SK-N-SH treated with all-trans-retinoic acid at 6 μM for 48 hours (cell line): ENCODE results near the gene LCE3C.
"Not testable (repeated sequence)": the region's sequence is repeated elsewhere in the genome, so short reads cannot be mapped to it uniquely, and the experiment has no call there.

Experiments
- ATAC-seq: fragments of 200-7000 bp; cut with Tn5 transposase; 3 replicates; pipeline ENCODE4 v1.9.1; 2020; ENCODE audit warnings: mild to moderate bottlenecking, moderate library complexity
- ARNTL ChIP-seq: fragments of 450-650 bp; formaldehyde crosslinking; IDR thresholded peaks from 2 replicates; pipeline ENCODE4 v1.5.0; 2020; ENCODE audit warnings: low read depth, mild to moderate bottlenecking, moderate library complexity, borderline replicate concordance
- BACH2 ChIP-seq: fragments of 250-450 bp; sonication (Bioruptor Pico); IDR thresholded peaks from 2 replicates; pipeline ENCODE4 v1.9.0; 2021; ENCODE audit warnings: mild to moderate bottlenecking, borderline replicate concordance
- CSDC2 ChIP-seq: fragments of 250-450 bp; sonication (Bioruptor Pico); IDR thresholded peaks from 2 replicates; pipeline ENCODE4 v1.5.0; 2020; ENCODE audit warnings: mild to moderate bottlenecking, moderate library complexity
- ESRRG ChIP-seq: fragments of 250-450 bp; sonication (Bioruptor Pico); IDR thresholded peaks from 2 replicates; pipeline ENCODE4 v1.6.1; 2021; ENCODE audit warnings: mild to moderate bottlenecking
- GLIS3 ChIP-seq: fragments of 250-450 bp; sonication (Bioruptor Pico); IDR thresholded peaks from 2 replicates; pipeline ENCODE4 v1.5.0; 2020; ENCODE audit warnings: mild to moderate bottlenecking, moderate library complexity
- ISL1 ChIP-seq: fragments of 250-450 bp; sonication (Bioruptor Pico); IDR thresholded peaks from 2 replicates; pipeline ENCODE4 v2.1.2; 2022; ENCODE audit warnings: mild to moderate bottlenecking, moderate library complexity
- OSR1 ChIP-seq: fragments of 250-450 bp; sonication (Bioruptor Pico); IDR thresholded peaks from 2 replicates; pipeline ENCODE4 v1.8.0; 2022; ENCODE audit warnings: moderate library complexity, mild to moderate bottlenecking, inconsistent platforms
- PPARA ChIP-seq: fragments of 250-450 bp; sonication (Bioruptor Pico); IDR thresholded peaks from 2 replicates; pipeline ENCODE4 v1.5.0; 2020; ENCODE audit warnings: mild to moderate bottlenecking, borderline replicate concordance
- RARB ChIP-seq: fragments of 250-450 bp; sonication (Bioruptor Pico); IDR thresholded peaks from 2 replicates; pipeline ENCODE4 v1.8.0; 2021; ENCODE audit warnings: mild to moderate bottlenecking, moderate library complexity
- TCF4 ChIP-seq: fragments of 250-450 bp; sonication (Bioruptor Pico); IDR thresholded peaks from 2 replicates; pipeline ENCODE4 v1.8.0; 2021; ENCODE audit warnings: mild to moderate bottlenecking, moderate library complexity, borderline replicate concordance
- TOX ChIP-seq: fragments of 250-450 bp; sonication (Bioruptor Pico); IDR thresholded peaks from 2 replicates; pipeline ENCODE4 v1.8.0; 2021; ENCODE audit warnings: mild to moderate bottlenecking, moderate library complexity, borderline replicate concordance
- ZC3H10 ChIP-seq: fragments of 250-450 bp; sonication (Bioruptor Pico); IDR thresholded peaks from 2 replicates; pipeline ENCODE4 v1.5.1; 2021; ENCODE audit warnings: mild to moderate bottlenecking, moderate library complexity
- ZFP3 ChIP-seq: fragments of 250-450 bp; sonication (Bioruptor Pico); IDR thresholded peaks from 2 replicates; pipeline ENCODE4 v1.5.0; 2020; ENCODE audit warnings: mild to moderate bottlenecking, moderate library complexity
- ZFP30 ChIP-seq: fragments of 450-650 bp; formaldehyde crosslinking; IDR thresholded peaks from 2 replicates; pipeline ENCODE4 v1.5.0; 2022; ENCODE audit warnings: mild to moderate bottlenecking, moderate library complexity
- ZNF565 ChIP-seq: fragments of 450-650 bp; formaldehyde crosslinking; conservative IDR thresholded peaks from 2 replicates; pipeline ENCODE4 v1.5.0; 2020; ENCODE audit warnings: low read depth, mild to moderate bottlenecking, moderate library complexity
- ZNF70 ChIP-seq: fragments of 450-650 bp; formaldehyde crosslinking; IDR thresholded peaks from 2 replicates; pipeline ENCODE4 v1.5.0; 2020; ENCODE audit warnings: mild to moderate bottlenecking, moderate library complexity
- ZNF8 ChIP-seq: fragments of 450-650 bp; formaldehyde crosslinking; IDR thresholded peaks from 2 replicates; pipeline ENCODE4 v1.5.0; 2020; ENCODE audit warnings: mild to moderate bottlenecking, moderate library complexity
- TF ChIP-seq, protein P1 (sequence below): fragments of 250-450 bp; sonication (Bioruptor Pico); IDR thresholded peaks from 2 replicates; pipeline ENCODE4 v1.8.0; 2021; ENCODE audit warnings: low read depth, mild to moderate bottlenecking, moderate library complexity, borderline replicate concordance
- TF ChIP-seq, protein P2 (sequence below): fragments of 250-450 bp; sonication (Bioruptor Pico); IDR thresholded peaks from 2 replicates; pipeline ENCODE4 v1.5.1; 2020; ENCODE audit warnings: low read depth, mild to moderate bottlenecking, moderate library complexity
- TF ChIP-seq, protein P3 (sequence below): fragments of 250-450 bp; sonication (Bioruptor Pico); IDR thresholded peaks from 2 replicates; pipeline ENCODE4 v1.8.0; 2020; ENCODE audit warnings: mild to moderate bottlenecking, moderate library complexity, borderline replicate concordance
- TF ChIP-seq, protein P4 (sequence below): fragments of 250-450 bp; sonication (Bioruptor Pico); IDR thresholded peaks from 2 replicates; pipeline ENCODE4 v1.5.1; 2021; ENCODE audit warnings: mild to moderate bottlenecking, moderate library complexity

Gene LCE3C

DNA sequence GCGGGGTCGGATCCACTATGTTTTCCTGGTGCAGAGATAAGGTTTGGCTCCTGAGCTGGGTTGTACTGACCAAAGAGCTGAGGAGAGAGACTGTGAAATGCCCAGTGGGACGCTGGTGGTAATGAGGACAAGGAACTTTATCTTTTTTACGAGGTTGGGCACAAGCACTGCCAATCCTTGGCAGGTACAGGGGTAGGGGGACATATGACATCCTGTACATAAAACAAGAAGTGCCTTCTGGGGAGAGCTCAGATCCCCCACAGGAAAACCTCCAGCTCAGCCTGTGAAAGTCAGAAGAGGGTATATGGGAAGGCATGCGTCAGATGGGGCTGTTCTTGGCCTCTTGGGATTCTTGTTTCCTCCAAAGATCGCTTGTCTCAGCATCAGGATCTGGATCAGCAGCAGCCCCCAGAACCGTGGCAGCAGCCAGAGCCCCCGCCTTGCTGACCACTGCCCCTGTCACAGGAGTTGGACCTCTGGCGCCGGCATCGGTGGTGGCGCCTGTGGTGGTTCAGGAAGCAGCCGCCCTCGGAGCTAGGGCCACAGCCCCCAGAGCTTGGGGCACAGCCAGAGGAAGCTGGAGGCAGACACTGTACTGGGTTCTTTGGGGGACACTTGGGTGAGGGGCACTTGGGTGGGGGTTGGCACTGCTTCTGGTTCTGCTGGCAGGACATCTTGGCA lies 34.4 kb upstream of the LCE3C start:
- ATAC-seq = no peak
- TF ChIP-seq PPARA (CRISPR knock-in tag) = no peak
- TF ChIP-seq TOX (CRISPR knock-in tag) = no peak

DNA sequence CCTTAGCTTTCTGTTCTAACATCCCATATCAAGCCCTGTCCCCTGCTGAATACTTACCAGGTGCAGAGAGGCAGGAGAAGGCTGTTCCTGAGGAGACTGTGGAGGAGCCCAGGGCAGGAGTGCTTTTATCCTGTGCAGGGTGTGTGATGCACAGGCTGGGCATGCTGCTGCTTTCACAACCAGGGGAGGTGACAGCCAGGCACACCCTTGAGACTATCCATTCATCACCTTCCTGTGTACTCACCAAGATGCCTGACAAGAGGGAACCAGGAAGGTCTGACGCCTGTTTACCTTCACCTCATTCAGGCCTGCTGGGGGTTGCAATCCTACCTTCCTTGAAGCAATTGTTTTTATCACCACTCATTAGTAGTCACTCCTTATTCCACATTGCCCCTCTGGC lies 33.4 kb upstream of the LCE3C start, which contains the start of gene LCE3E:
LCE3E (minus strand) TSS at position 100 of the 400 bp plus-strand sequence. CDS start 572 bp downstream, outside the sequence.
- TF ChIP-seq TOX (CRISPR knock-in tag) (no peak), ISL1 (CRISPR knock-in tag) (no peak), CSDC2 (CRISPR knock-in tag) (no peak), ZNF565 (CRISPR knock-in tag) (no peak), ARNTL (no peak), BACH2 (CRISPR knock-in tag) (no peak), RARB (no peak), GLIS3 (no peak), ZNF8 (CRISPR knock-in tag) (no peak), ZC3H10 (CRISPR knock-in tag) (no peak), TCF4 (CRISPR knock-in tag) (no peak), OSR1 (CRISPR knock-in tag) (no peak), ZNF70 (CRISPR knock-in tag) (no peak), ESRRG (CRISPR knock-in tag) (no peak)
- TF ChIP-seq, protein P1, sequence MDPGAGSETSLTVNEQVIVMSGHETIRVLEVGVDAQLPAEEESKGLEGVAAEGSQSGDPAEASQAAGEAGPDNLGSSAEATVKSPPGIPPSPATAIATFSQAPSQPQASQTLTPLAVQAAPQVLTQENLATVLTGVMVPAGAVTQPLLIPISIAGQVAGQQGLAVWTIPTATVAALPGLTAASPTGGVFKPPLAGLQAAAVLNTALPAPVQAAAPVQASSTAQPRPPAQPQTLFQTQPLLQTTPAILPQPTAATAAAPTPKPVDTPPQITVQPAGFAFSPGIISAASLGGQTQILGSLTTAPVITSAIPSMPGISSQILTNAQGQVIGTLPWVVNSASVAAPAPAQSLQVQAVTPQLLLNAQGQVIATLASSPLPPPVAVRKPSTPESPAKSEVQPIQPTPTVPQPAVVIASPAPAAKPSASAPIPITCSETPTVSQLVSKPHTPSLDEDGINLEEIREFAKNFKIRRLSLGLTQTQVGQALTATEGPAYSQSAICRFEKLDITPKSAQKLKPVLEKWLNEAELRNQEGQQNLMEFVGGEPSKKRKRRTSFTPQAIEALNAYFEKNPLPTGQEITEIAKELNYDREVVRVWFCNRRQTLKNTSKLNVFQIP (CRISPR knock-in tag) = no peak
- TF ChIP-seq, protein P2, sequence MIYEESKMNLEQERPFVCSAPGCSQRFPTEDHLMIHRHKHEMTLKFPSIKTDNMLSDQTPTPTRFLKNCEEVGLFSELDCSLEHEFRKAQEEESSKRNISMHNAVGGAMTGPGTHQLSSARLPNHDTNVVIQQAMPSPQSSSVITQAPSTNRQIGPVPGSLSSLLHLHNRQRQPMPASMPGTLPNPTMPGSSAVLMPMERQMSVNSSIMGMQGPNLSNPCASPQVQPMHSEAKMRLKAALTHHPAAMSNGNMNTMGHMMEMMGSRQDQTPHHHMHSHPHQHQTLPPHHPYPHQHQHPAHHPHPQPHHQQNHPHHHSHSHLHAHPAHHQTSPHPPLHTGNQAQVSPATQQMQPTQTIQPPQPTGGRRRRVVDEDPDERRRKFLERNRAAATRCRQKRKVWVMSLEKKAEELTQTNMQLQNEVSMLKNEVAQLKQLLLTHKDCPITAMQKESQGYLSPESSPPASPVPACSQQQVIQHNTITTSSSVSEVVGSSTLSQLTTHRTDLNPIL (CRISPR knock-in tag) = no peak
- TF ChIP-seq, protein P3, sequence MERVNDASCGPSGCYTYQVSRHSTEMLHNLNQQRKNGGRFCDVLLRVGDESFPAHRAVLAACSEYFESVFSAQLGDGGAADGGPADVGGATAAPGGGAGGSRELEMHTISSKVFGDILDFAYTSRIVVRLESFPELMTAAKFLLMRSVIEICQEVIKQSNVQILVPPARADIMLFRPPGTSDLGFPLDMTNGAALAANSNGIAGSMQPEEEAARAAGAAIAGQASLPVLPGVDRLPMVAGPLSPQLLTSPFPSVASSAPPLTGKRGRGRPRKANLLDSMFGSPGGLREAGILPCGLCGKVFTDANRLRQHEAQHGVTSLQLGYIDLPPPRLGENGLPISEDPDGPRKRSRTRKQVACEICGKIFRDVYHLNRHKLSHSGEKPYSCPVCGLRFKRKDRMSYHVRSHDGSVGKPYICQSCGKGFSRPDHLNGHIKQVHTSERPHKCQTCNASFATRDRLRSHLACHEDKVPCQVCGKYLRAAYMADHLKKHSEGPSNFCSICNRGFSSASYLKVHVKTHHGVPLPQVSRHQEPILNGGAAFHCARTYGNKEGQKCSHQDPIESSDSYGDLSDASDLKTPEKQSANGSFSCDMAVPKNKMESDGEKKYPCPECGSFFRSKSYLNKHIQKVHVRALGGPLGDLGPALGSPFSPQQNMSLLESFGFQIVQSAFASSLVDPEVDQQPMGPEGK (CRISPR knock-in tag) = no peak
- TF ChIP-seq, protein P4, sequence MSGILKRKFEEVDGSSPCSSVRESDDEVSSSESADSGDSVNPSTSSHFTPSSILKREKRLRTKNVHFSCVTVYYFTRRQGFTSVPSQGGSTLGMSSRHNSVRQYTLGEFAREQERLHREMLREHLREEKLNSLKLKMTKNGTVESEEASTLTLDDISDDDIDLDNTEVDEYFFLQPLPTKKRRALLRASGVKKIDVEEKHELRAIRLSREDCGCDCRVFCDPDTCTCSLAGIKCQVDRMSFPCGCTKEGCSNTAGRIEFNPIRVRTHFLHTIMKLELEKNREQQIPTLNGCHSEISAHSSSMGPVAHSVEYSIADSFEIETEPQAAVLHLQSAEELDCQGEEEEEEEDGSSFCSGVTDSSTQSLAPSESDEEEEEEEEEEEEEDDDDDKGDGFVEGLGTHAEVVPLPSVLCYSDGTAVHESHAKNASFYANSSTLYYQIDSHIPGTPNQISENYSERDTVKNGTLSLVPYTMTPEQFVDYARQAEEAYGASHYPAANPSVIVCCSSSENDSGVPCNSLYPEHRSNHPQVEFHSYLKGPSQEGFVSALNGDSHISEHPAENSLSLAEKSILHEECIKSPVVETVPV (CRISPR knock-in tag) = no peak
- ATAC-seq = no peak

DNA sequence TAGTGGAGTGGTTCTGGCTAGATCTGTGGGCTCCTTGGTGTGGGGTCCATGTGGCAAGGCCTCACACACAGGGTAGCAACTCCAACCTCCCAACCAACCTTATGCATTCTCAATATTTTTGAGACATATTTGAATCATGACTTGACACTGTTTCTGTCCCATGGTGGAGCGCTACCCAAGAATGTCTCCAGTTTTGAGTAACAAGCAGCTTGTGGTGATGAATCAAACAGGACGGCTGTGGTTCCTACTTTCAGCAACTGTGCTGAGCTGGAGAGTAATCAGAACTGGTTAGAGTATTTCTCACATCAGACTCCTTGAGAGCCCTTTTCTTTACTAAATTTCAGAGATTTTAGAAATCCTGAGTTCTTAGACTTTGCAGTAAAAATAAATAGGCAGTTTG lies 22.9 kb upstream of the LCE3C start:
- TF ChIP-seq, protein P1 (CRISPR knock-in tag) = no peak
- TF ChIP-seq GLIS3 (no peak), ZNF8 (CRISPR knock-in tag) (no peak), ARNTL (no peak), TCF4 (CRISPR knock-in tag) (no peak), RARB (no peak), ZFP30 (no peak), ZC3H10 (CRISPR knock-in tag) (no peak), ZFP3 (CRISPR knock-in tag) (no peak), ZNF70 (CRISPR knock-in tag) (no peak)
- TF ChIP-seq, protein P4 (CRISPR knock-in tag) = no peak
- no peak for ATAC-seq

DNA sequence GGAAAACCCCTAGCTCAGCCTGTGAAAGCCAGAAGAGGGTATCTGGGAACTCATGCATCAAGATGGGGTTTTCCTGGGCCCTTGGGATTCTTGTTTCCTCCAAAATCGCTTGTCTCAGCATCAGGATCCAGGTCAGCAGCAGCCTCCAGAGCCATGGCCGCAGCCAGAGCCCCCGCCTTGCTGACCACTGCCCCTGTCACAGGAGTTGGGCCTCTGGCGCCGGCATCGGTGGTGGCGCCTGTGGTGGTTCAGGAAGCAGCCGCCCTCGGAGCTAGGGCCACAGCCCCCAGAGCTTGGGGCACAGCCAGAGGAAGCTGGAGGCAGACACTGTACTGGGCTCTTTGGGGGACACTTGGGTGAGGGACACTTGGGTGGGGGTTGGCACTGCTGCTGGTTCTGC lies 20.5 kb upstream of the LCE3C start:
- not testable (repeated sequence) for ATAC-seq
